ENCODE data around the gene SORBS2. TPM values are rescaled to one million over a fixed set of nuclear protein-coding genes. Genes with fewer than 3 reads are reported as not detected.

SORBS2 gene
- total and polyA plus RNA-seq, 7 donors, result 7.9 to 1,032 (median 849) TPM

DNA sequence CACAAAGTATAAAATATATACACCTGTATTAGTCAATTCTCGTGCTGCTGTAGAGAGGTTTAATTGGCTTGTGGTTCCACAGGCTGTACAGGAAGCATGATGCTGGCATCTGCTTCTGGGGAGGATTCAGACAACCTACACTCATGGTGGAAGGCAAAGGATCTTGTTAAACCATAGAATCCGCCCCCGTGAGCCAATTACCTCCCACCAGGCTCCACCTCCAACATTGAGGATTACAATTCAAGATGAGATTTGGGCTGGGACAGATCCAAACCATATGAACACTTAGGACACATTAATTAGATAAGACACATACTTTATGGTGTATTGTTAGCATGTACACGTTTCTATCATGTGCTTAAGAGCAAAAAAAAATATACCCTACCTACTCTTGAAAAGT is 22.1 kb upstream of the SORBS2 start:
- no peak for TF ChIP-seq POLR2AphosphoS5 (IDR thresholded peaks at IDR 0.05)
- no peak for TF ChIP-seq POLR2A (IDR thresholded peaks at IDR 0.05)
- TF ChIP-seq, protein P1, sequence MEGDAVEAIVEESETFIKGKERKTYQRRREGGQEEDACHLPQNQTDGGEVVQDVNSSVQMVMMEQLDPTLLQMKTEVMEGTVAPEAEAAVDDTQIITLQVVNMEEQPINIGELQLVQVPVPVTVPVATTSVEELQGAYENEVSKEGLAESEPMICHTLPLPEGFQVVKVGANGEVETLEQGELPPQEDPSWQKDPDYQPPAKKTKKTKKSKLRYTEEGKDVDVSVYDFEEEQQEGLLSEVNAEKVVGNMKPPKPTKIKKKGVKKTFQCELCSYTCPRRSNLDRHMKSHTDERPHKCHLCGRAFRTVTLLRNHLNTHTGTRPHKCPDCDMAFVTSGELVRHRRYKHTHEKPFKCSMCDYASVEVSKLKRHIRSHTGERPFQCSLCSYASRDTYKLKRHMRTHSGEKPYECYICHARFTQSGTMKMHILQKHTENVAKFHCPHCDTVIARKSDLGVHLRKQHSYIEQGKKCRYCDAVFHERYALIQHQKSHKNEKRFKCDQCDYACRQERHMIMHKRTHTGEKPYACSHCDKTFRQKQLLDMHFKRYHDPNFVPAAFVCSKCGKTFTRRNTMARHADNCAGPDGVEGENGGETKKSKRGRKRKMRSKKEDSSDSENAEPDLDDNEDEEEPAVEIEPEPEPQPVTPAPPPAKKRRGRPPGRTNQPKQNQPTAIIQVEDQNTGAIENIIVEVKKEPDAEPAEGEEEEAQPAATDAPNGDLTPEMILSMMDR (IDR thresholded peaks at IDR 0.05), result no peak
- TF ChIP-seq EP300 (IDR thresholded peaks at IDR 0.05), result no peak
- Histone ChIP-seq H3K4me3 (no peak overlapping the region), H3K27ac (no peak overlapping the region), H3K4me1 (peaks cover 0 to 32% (median 24%) of the 10 kb centered on the region in 4 donors), H3K36me3 (no peaks in the 10 kb centered on the region), H3K27me3 (no peaks in the 10 kb centered on the region), H3K9me3 (no peaks in the 10 kb centered on the region)
- 69 to 75% methylated on average over 4 of the region's 4 CpGs for WGBS, 2 donors
- no peak for DNase-seq
- intact Hi-C loops (cut with DNase I), result no loop called here

DNA sequence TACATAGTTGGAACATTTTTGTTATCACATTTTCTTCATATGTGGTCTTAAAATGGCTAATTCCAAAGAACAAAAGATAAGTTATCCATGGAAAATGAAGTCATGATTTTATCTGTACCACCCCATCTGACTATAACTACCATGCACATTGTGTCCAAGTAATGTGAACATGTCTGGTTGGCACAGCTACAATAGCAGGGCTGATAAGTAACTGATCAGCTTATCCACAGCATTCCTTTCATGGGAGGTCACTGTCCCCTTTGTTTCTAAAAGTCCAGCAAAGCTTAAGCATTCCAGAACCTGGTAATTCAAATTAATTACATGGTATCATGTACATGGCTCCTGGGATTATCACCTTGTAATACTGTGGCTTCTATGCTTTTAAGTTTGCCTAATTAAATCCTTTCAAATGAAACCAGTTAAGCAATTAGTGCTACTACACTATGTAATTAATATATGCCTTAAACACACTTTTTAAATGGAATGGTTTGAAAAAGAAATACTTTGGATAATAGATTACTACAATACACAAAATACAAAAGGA is 21.1 kb upstream of the SORBS2 start:
- no peaks in the 10 kb centered on the region for H3K9me3 ChIP-seq
- no peak for DNase-seq
- peaks cover 0 to 22% (median 14%) of the 10 kb centered on the region in 4 donors for H3K4me1 ChIP-seq
- TF ChIP-seq POLR2A (IDR thresholded peaks at IDR 0.05) (no peak), EP300 (IDR thresholded peaks at IDR 0.05) (no peak), POLR2AphosphoS5 (IDR thresholded peaks at IDR 0.05) (no peak)
- TF ChIP-seq, protein P1 (IDR thresholded peaks at IDR 0.05), result no peak
- H3K27ac ChIP-seq, result no peak overlapping the region
- intact Hi-C loops (cut with DNase I), result no loop called here
- no peaks in the 10 kb centered on the region for H3K36me3 ChIP-seq
- H3K4me3 ChIP-seq, result no peak overlapping the region
- no peaks in the 10 kb centered on the region for H3K27me3 ChIP-seq

DNA sequence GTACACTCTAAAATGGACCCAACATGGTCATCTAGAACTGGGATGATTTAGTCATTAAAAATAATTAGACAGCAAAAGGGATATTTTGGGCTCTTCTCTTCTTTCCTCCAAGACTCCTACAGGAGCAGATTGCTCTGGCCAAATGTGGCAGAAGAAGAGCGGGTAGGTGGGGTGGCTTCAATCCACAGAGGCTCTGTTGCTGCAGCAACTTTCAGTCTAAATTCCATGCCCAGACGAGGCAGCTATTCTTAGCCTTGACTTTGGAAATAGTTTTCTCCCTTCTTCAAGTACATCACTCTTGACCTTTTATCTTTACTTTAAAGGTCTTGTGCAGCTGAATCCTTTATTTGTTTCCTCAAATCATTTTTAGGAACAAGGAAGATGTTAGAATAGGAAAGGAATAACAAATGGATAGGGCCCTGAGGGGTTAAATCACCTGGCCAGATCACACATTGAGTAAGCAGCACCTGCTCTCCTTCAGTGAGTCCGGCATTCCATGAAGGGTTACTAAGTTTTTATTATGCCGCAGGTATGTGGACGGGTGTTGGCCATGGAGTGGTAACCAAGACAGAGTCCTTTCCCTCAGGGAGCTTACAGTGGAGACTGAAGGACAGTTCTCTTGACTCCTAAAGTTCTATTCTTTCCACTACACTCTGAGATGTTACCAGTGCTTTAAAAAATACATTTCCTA is 19.3 kb upstream of the SORBS2 start:
- Histone ChIP-seq H3K27ac (no peak overlapping the region), H3K4me1 (peaks cover 0 to 4% (median 0%) of the 10 kb centered on the region in 4 donors), H3K27me3 (no peaks in the 10 kb centered on the region), H3K9me3 (no peaks in the 10 kb centered on the region), H3K36me3 (no peaks in the 10 kb centered on the region), H3K4me3 (no peak overlapping the region)
- 35 to 78% methylated on average over 5 of the region's 5 CpGs for WGBS, 2 donors
- DNase-seq, result no peak
- intact Hi-C loops (cut with DNase I), result no loop called here
- TF ChIP-seq POLR2AphosphoS5 (IDR thresholded peaks at IDR 0.05) (no peak), EP300 (IDR thresholded peaks at IDR 0.05) (no peak), POLR2A (IDR thresholded peaks at IDR 0.05) (no peak)
- TF ChIP-seq, protein P1 (IDR thresholded peaks at IDR 0.05), result no peak

DNA sequence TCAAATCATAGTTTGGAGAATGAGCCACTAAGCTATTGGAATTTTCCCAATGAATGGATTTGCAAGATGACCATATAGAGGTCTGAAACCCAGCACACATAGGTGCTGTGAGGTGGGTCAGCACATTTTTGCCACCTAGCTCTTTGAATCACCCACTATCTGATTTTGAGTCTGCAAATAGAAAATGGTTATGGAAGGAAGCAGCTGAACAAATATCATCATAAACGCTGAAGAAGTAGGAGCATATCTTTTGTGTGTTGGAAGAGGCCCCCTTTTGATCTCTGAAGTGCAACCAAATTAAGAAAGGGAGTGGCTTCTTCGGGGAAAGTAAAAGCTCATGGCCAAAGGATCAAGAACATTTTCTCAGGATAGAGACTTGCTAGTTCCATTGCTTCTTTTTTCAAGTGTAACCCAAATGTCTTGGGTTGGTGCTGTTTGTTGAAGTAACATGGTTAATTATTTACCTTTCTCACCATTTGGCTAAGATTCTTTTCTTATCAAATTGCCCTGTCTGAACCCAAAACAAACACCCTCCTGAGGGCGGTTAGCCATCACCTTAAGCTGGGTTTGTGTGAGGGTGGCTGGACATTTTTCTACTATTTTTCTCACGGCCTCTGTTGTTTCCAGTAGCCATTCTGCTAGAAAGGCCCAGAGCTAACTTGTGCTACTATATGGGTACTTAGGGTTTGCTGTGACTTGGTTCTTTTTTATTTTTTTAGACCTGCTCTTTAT is 18.4 kb upstream of the SORBS2 start:
- Histone ChIP-seq H3K27ac (no peak overlapping the region), H3K4me3 (no peak overlapping the region), H3K4me1 (no peaks in the 10 kb centered on the region), H3K27me3 (no peaks in the 10 kb centered on the region), H3K9me3 (no peaks in the 10 kb centered on the region), H3K36me3 (no peaks in the 10 kb centered on the region)
- DNase-seq, result no peak
- intact Hi-C loops (cut with DNase I), result no loop called here
- WGBS, 2 donors, result 17 to 62% methylated on average over 4 of the region's 4 CpGs
- TF ChIP-seq EP300 (IDR thresholded peaks at IDR 0.05) (no peak), POLR2AphosphoS5 (IDR thresholded peaks at IDR 0.05) (no peak), POLR2A (IDR thresholded peaks at IDR 0.05) (no peak)
- TF ChIP-seq, protein P1 (IDR thresholded peaks at IDR 0.05), result no peak
